HG02678 (cell line): Measurements from ENCODE around the gene CELA1.

Experiments used
- ATAC-seq: cut with Tn5 transposase; IDR thresholded peaks from one replicate; pipeline ENCODE4 v1.9.1; 2021; ENCODE audit warnings: mild to moderate bottlenecking, moderate library complexity; ENCODE audit not compliant: unreplicated experiment

CELA1 gene

GRCh38 chr12:51346581-51346980 is at the start of gene CELA1:
Gene CELA1 (minus strand): TSS chr12:51346679. CDS start chr12:51346638, 41 bp downstream.
- ATAC-seq = no peak

DNA sequence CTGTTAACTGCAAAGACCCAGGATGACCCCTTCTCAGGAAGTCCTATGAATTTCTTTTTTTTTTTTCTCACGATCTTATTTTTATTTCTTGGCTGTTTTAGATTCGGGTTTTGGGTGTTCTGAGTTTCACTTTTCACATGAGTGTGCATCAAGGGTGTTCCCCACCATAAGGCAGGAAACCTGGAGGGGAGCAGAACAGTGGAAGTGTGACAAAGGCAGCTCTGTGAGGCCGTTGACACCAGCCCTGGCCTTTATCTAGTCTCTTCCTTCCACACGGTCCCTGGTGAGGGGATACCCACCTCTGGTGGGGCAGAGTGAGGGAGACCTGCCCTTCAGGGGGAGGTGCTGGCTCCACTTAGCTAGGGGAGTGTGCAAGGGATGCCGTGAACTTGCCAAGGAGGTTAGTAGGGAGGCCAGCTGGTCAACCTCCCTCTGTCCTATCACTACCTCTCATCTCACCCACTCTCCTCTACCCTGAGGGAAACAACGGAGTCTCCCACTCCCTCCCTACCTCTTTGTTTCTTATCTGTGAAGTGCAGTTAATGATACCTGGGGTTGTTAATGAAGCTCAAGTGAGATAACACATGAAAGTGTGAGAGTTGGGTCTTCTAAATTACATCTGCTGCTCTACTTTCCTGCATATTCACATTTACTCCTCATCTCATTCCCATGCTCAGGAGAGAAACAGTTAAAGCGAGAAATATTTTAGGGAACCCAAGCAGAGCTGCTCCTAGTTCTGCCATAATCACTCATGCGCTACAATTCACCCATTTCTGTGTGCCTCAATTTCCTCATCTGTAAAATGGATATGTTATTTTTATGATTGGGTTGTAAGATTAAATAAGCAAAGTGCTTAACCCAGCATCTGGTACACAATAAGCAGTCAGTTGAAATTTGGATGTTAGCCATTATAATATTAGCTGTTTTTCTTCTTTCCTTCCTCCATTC is 49.1 kb upstream of the CELA1 start:
- ATAC-seq = no peak

DNA sequence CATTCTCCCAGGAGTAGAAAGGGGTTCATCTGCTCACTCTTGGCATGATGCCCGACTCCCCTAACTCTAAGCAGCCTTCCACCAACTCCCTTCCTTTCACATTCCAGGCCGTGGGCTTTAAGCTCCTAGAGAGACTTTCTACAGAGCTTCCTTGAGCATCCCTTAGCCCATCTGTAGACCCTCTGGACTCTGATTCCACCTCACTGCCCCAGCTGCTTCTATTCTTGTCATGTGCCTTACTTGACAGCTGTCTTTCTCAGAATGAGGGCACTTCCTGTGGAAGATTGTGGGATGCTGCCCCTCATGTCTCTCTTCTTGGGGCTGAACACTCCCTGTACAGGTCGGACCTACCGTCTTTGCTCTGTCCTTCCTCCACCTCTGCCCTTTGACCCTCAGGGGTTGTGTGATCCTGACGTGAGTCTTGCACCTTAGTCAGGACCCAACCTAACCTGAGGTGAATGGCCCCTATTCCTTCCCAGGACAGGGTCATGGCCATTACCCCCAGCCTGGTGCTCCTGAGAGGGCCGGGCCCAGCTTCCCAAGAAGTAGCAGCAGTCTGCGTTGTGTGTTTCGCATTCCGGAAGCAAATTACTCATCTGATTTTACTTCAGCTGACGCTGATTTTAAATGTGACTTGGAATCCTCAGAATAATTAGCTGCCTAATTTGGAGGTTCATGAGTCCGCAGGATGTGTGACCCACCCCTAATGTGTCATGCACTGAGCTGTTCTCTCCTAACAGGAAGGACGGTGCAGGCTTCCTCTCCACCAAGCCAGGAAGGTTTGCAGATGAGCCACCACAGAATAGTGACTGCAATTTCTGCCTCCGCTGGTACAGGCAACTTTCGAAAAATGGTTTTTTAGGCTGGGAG is 47.4 kb upstream of the CELA1 start:
- no peak for ATAC-seq

DNA sequence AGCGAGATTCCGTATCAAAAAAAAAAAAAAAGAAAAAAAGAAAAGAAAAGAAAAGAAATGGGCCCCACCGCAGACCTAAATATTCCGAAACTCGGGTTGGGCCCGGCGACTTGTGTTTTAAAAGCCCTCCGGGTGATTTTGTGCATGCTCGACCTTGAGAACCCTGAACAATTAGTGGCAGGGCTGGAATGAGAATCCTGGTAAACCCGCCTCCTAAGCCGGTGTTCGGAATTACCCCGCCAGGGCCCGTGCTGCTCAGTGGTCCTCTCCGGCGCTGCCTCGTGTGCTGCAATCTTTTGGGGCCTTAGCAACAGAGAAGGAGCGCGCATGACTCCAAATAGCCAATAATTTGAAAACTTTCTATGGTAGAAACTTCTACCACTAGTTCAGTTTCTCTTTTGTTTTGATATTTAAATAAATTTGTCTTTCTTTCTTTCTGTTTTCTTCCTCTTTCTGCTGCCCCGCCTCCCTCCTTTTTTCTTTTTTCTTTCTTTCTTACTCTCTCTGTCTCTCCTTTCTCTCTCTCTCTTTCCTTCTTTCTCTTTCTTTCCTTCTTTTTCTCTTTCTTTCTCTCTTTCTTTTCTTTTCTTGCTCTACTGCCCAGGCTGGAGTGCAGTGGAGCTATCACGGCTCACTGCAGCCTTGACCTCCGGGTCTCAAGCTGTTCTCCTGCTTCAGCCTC is 46.2 kb upstream of the CELA1 start:
- peak; percentile 36 for ATAC-seq

- ATAC-seq = peak; percentile 48
Measured at GRCh38 chr12:51391283-51392123, 45.0 kb upstream of the CELA1 start, which contains the start of gene GALNT6. Gene GALNT6 (minus strand): TSS chr12:51391406. CDS start chr12:51379781, 11,625 bp downstream.

DNA sequence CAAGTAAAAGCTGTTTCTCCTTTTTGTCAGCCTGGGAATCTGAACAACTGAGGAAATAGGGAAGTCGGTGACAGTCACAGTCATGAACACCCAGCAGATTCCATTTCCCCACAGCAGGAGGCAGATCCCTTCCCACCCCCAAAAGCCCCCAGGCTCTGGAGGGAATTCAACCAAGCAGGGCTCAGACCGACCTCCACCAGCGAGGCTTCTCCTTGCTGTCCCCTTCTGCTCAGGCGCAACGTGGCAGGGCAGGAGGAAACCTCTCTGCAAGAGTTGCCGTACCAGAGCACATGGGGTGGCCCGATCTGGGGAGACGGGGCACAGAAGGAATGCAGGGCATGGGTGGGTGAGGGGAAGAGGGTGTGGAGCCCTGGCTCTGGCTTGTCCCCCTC is 44.4 kb upstream of the CELA1 start:
- peak; percentile 10 for ATAC-seq

DNA sequence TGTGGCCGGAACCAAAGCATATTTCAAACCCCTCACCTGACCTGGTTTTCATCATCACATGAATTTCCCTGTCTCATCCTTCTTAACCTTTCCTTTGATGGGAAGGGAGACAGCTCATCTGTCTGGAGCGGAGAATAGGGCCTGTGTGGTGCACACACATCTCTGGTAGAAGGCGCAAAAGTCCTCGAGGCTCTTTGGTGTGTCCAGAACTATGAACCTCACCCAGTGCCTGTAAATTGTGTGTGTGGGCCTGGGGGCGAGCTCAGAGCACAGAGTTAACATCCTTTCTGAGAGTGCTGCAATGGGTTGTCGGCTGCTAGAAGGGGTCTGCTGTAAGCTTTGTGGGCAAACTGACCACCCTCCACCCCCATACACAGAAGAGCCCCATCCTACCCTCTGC is 44.0 kb upstream of the CELA1 start:
- ATAC-seq = no peak

GRCh38 chr12:51389302-51389999 is 43.0 kb upstream of the CELA1 start:
- no peak for ATAC-seq

GRCh38 chr12:51388846-51389245 is 42.4 kb upstream of the CELA1 start:
- no peak for ATAC-seq

DNA sequence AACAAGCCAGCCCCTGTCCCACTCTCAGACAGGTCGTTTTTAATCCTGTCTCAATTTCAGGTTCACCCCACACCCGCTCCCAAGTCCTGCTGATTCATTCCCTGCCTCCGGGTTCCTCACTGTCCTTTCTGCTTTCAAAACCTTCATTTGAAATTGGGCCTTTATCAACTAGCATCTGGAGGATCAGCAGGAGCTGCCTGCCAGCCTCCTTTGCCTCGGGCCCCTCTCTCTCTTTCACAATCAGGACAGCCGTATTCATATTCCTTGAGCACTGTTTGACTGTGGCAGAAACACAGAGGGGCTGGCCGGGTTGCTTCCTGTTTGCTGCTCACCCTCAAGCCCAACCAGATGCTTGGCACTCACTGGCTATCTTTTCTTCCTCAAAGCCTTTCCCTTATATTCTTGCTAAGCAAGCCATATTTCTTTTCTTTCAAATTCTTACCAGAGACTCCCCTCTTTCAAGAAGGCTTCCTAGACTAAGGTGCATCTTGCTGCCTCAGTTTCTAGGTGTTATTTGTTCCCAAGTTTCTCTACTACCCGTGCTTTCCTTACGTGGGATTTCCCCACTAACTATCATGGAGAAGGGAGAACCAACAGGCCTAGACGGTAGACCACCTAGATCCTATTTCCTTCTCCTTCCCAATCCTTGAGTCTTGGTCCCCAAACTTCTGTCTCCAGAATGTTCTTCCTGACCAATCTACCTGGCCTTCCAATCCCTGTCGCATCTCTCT is 41.8 kb upstream of the CELA1 start:
- ATAC-seq = no peak

GRCh38 chr12:51386351-51386750 is 39.9 kb upstream of the CELA1 start:
- ATAC-seq = no peak

DNA sequence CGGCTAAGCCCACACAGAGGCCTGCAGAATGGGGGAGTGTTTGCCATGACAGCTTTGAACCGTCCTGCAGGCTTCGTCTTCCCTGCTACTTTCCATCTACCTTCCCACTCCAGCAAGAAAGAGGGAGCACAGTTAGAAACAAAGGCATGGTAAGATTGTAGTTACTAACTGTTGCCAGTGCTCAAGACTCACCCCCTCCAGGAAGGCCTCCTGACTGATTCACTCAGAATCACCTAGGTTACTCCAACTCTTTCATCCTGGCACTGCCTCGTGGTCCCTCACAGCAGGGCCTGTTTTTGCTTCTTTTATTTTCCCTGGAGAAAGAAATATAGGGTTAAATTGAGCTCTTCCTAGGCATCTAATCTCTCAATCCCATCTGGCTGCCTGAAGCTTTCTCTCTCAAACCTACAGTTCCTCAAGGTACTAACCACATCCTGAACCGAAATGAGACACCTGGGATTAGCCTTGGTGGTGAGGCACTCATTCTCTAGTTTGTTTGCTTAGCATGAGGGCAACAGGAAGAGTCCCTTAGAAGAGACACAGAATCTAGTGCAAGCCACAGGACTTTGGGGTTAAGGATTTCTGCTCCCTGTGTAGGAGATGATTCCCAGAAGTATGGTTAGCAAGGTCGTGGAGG is 36.9 kb upstream of the CELA1 start:
- ATAC-seq = no peak

DNA sequence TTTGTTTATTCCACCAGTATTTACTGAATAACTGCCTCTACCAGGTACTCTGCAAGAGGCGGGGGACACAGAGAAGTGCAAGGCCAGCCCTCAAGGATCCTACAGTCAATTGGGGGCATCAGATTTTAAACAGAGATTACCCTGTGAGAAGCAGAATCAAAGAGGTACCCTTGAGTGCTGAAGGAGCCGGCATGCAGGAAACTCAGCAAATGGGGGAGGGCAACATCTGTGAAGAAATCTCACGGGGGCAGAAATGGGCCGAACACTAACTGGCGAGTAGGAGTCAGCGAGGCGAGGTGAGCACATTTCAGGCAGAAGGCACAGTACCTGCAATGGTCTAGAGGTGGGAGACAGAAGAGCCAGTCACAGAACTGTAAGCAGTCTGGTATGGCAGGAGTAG is 35.7 kb upstream of the CELA1 start:
- ATAC-seq = no peak

DNA sequence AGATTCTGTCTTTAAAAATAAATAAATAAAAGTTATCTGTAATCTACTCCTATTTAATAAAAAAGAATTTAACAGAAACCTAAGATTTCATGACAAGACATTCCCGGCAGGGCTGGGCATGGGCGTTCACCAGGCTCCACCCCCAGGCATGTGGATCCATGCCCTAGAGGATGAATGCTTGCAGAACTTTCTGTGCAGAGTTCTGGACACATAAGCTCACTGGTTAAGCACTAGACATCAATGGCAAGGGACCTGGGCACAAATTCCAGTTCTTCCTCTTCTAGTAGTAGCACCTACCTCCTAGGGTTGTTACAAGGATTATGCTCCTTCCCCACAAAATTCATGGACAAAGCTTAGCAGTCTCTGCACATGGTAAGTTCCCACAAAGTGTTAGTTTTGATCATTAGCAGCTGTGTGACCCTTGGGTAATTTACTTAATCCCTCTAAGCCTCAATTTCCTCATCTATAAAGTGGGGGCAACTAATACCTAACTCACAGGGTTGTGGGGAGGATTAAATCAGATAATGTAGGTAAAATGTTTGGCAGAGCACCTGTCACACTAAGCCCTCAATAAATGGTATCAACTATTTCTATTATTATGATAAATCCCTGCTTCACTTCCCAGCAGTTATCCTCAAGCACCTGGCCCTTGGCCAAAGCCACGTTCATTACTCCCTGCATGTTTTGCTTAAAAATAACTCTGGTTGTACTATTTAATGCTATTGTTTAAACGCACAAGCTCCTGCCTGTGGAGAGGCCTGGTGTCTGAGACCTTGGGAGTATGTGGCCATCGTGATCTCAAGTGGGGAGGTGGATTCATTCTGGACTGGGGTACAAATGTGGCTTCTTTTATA is 35.0 kb upstream of the CELA1 start:
- ATAC-seq = no peak

- no peak for ATAC-seq
Measured at GRCh38 chr12:51379571-51379970, 33.1 kb upstream of the CELA1 start.

- ATAC-seq = no peak
Measured at GRCh38 chr12:51378749-51379148, 32.3 kb upstream of the CELA1 start.
